AG08396 (cell line): ENCODE results near the gene KLHL7.
A peak's percentile ranks its signal among the peaks of the same experiment; 100 is the strongest.
"Not testable (repeated sequence)": the region's sequence is repeated elsewhere in the genome, so short reads cannot be mapped to it uniquely, and the experiment has no call there.

Experiments used
- DNase-seq: peaks from one replicate; pipeline ENCODE4 v3.0.0; 2012; ENCODE audit warnings: low spot score, mixed read lengths

KLHL7 gene

DNA sequence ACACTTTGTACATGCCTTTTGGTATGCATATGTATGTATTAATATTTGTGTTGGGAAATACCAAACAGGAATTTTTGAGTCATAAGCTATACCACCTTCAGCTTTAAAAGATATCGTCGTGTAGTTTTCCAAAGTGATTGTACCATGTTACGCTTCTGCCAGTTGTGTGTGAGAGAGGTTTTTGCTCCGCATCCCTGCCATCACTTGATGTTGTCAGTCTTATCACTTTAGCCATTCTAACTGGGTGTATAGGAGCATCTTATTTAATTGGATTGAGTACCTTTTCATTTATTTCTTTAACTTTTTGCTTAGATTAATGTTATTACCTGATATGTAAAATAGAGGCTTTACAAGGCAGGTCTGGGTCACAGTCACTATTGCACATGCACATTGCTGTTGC lies 3.4 kb downstream of the KLHL7 start:
- DNase-seq = no peak

DNA sequence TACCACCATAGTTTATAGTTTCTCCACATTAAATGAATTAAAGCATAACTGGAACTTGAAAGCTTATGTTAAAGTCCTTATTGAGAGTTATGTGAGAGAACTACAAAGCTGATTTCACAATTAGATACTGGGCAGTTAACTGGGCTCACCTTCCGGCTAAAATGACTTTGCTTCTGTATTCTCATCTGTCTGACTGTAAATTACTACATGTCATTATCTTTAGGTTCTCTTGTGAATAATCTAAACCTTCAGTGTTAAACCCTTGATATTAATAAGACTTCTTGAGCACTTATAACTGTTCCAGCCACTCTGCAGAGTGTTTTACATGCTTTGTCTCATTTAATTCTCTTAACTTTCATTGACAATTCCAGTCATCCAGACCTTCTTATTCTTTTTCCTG lies 3.9 kb downstream of the KLHL7 start:
- DNase-seq = no peak

DNA sequence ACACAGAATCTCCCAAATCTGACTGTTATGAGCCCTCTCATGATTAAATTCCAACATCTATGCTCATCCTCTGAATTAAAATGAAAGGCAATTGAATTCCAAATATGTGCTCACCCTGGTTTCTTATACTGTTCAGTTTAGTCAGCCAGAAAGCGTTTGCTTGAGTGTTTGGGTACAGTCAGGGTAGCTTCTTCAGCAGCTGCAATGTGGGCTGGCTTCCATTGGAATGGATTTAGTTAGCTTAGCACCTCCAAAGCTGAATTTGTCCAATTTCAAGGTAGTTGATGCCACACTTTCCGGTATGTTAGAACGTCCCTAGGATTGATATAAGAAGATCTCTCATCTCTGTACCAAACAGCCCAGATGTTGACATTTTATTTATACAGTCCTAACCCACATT lies 9.3 kb downstream of the KLHL7 start:
- peak; percentile 46 for DNase-seq

DNA sequence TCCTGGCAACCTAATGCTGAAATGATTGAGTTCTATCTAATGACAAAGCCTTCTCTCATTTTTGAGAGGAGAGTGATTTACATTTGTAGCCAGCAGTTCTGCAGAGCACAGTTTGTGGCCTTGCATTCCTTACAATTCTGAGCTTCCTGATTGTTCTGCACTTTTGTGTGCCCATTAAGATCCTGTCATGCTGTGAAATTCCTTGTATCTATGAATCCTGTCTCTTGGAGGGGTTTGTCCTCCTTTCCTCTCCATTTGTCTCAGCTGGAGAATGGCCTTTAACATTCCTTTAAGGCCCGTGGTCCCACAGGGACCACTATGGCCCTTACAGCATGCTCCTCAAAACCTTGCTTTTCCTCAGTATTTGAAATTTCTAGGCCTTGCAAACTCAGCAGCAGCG lies 10.4 kb downstream of the KLHL7 start:
- DNase-seq = no peak

DNA sequence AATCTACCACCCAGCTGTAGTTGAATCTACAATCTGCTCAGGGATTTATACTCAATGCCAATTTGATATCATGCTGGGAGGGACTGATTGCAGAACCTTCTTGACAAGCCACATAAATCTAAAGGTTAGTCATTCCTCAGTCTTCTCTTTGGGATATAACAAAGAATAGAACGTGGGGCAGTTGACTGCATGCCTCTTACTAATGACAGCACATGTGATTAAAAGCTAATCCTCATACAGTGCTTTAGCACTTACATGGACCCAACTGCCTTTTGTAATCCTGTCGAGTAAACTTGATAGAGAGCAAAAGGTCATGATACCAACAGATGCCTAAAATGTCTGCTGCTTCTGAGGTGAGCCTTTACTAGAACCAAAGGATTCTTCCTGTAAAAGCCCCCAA lies 12.3 kb downstream of the KLHL7 start:
- DNase-seq = no peak

DNA sequence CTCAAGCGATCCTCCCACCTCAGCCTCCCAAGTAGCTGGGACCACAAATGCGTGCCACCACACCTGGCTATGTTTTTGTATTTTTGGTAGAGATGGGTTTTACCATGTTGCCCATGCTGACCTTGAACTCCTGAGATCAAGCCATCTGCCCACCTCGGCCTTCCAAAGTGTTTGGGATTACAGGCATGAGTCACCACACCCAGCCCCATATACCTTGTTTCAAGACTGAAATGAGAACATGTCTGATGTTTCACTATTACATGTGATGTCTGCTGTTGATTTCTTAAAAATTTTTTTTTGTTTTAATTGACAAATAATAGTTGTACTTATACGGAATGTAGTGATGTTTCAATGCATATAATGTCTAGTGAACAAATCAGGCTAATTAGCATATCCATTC lies 14.5 kb downstream of the KLHL7 start:
- no peak for DNase-seq

DNA sequence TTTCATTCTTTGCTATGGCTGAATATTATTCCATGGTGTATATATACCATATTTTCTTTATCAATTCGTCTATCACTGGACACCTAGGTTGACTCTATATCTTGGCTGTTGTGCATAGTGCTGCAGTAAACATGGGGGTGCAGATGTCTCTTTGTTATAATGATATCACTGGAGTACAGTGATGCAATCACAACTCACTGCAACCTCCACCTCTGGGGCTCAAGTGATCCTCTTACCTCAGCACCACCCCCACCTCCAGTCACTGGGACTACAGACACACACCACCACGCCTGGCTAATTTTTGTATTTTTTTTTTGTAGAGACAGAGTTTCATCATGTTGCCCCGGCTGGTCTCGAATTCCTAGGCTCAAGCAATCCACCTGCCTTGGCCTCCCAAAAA lies 15.6 kb downstream of the KLHL7 start:
- no peak for DNase-seq

DNA sequence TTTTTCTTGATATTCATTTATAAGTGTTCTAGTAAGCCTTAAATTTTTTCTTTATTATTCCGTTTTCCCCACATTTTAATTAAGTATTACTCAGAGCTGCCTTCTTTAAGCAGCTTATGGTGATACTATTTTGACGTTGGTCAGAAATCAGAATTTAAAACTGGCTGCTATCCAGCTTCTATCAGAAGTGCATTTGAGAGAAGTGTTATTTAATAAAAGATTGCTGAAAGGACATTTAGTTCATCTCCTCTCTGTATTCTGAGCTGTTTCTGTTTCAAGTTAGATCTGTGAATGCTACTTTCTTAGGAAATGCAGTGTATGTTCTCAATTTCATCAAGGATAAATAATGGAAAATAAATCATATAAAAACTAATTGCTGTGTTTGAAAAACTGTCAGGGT lies 17.4 kb downstream of the KLHL7 start:
- no peak for DNase-seq

DNA sequence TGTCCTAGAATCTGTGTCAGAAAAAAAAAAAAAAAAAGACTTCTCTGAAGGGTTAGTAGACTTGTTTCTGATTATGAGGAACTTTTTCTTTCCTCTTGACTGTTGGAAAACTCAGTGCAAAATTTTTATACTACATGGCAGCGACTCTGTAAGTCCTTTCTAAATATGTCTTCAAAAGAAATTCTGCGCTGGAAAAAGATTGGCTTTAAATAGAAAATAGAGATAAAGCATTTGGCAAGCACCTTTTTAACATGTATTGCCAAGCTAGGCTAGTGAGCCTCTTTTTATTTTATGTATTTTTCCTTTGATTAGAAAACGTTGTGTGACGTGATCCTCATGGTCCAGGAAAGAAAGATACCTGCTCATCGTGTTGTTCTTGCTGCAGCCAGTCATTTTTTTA lies 17.9 kb downstream of the KLHL7 start:
- no peak for DNase-seq

DNA sequence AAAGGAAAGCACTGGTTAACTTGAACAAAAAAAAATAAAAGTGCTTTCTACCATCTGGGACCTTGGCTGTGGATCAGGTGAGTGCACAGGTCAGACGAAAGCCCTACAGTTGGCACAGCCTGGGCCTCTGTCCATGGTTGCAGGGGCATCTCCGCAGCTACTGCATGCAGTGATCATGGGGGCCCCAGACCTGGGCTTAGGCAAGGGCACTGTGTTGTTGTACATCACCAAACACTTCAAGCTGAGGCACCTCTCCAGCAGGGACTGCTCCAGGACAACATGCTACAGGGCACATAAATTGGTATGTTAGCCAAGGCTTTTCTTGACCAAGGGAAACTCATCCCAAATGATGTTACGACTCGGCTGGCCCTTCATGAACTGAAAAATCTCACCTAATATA lies 23.5 kb downstream of the KLHL7 start:
- DNase-seq = no peak

DNA sequence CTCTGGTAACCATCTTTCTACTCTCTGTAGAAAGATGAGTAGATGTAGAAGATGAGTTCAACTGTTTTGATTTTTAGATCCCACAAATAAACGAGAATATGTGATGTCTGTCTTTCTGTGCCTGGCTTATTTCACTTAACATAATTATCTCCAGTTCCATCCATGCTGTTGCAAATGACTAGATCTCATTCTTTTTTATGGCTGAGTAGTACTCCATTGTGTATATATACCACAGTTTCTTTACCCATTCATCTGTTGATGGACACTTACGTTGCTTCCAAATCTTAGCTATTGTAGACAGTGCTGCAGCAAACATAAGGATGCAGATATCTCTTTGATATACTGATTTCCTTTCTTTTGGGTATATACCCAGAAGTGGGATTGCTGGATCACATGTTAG lies 26.2 kb downstream of the KLHL7 start:
- DNase-seq = not testable (repeated sequence)

DNA sequence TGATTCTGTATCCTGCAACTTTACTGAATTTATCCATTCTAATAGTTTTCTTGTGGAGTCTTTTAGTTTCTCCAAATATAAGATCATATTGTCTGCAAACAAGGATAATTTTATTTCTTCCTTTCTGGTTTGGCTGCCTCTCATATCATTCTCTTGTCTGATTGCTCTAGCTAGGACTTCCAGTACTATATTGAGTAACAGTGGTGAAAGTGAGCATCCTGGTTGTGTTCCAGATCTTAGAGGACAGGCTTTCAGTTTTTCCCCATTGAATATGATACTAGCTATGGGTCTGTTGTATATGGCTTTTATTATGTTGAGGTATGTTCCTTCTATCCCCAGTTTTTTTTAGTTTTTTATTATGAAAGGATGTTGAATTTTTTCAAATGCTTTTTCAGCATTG lies 28.2 kb downstream of the KLHL7 start:
- no peak for DNase-seq

DNA sequence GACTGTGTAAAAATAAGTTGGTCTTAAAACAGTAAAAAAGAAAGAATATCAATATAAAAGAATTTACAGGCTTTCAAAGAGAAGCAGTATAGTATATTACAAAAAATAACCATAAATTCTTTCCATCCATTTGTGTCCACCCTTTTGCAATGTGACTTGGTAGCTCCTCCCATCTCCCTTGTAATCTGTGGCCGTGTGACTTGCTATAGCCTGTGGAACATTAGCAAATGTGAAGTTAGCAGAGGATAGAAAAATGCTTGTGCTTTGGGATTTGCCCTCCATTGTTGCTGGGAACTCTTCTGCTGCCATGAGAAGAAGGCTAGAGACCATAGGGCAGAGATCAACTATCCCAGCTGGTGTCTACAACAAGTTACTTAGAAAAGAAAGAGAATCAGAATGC lies 30.2 kb downstream of the KLHL7 start:
- no peak for DNase-seq

DNA sequence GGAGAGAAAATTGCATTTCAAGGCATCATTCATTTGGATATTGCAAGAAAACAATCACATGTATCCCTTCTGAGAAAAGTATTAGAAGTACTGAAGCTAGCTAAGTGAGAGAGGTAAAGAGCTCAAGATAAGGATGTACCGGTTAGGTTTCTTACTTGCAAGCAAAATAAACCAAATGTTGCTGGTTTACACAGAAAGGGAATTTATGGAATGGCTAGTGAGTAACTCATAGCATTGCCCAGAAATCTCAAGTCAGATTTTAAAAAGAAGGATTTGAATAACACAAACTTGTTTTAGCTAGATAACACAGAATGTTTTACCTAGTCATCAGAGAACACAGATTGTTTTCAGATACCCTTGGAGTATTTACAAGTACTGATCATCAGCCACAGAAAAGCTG lies 30.6 kb downstream of the KLHL7 start:
- DNase-seq = no peak

DNA sequence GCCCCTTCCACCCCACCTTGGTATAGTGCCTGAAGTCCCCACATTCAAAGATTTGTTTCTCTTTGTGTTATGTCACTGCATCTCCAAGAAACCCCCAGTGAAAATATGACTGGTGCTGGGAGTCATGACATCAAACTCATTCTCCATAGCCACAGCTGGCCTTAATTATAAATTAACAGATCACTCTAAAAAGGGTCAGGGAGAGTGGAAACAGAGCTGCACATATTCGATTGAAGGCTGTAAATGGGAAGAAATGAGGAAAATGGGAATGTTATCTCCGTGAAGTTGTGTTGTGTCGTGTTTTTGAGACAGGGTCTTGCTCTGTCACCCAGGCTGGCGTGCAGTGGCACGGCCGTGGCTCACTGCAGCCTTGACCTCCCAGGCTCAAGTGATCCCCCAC lies 52.1 kb downstream of the KLHL7 start:
- no peak for DNase-seq

DNA sequence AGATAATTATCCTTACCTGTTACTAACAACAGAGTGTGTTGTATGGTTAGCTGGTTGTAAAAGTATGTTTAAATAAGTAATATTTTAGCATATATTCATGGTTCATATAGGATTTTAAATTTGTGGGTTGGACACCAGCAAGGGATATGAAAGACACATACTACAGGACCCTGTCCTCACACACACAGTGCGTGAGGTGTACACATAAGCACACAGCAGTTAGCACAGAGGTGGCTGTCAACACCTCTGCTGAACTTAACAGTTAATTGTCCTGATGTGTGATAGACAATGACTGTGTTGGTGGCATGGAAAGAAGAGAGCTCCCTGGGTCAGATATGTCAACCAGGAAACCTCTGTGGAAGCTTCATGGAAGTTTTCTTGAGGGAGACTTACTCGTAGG lies 53.0 kb downstream of the KLHL7 start:
- DNase-seq = no peak

DNA sequence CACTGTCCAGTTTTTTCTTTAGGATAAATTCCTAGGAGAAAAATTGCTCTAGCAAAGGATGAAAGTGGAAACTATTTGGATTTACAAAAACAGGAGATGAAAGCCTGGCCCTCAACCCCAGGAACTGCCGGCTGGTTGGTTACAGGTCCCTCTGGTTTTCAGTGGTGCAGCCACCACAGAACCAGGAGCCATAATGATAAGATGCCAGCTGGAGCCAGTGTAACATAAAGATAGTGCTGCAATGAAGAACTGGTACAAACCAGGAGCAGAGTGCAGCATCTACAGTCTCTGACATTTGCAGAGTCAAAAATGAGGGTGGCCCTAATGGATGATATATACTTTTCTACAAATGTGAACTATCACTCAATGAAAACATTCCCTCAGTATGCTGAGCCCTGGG lies 55.9 kb downstream of the KLHL7 start:
- no peak for DNase-seq

DNA sequence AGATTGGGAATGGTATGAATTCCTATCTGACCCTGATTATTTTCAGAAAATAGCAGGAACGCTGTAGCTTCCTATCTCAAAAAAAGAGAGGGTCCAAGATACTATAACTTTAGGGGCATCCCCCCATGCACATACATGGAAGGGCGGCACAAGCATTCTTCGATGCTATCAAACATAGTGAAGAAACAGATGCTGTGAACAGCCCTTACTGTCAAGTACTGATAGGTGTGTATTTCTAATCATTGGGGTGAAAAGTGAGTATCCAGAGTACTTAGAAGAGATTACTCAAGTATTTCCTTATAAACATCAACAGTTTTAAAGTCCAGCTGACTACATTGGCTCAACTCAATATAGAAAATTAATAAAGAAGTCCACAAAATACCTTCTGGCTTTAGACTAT lies 59.3 kb downstream of the KLHL7 start:
- no peak for DNase-seq

DNA sequence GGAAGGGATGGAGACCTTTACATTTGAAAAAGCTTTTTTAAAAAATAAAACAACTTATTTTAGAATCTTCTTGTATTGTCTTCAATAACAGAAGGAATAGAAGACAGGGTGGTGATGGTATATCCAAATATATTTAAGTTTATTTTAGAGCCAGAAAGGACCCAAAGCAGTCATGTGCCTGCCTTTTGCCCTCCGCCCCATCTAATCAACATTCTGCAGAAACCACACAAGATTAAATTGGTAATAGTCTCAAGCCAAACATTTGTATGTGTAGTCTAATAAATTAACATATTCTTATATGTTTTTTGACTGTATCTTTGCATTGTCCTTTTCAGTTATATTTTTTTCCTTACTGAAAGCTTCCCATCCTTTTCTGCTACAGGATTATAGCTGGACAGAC lies 59.7 kb downstream of the KLHL7 start:
- no peak for DNase-seq

DNA sequence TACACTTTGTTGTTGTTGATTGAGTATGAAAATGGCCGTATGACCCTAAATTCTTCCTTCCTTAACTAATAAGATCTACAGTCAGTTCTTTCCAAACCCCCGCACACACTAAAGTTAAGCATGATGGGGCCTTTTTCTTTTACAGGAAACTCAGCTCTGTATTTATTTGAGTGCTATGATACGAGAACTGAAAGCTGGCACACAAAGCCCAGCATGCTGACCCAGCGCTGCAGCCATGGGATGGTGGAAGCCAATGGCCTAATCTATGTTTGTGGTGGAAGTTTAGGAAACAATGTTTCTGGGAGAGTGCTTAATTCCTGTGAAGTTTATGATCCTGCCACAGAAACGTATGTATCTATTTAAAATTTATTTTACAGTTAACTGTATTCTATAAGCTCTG lies 62.1 kb downstream of the KLHL7 start:
- no peak for DNase-seq

DNA sequence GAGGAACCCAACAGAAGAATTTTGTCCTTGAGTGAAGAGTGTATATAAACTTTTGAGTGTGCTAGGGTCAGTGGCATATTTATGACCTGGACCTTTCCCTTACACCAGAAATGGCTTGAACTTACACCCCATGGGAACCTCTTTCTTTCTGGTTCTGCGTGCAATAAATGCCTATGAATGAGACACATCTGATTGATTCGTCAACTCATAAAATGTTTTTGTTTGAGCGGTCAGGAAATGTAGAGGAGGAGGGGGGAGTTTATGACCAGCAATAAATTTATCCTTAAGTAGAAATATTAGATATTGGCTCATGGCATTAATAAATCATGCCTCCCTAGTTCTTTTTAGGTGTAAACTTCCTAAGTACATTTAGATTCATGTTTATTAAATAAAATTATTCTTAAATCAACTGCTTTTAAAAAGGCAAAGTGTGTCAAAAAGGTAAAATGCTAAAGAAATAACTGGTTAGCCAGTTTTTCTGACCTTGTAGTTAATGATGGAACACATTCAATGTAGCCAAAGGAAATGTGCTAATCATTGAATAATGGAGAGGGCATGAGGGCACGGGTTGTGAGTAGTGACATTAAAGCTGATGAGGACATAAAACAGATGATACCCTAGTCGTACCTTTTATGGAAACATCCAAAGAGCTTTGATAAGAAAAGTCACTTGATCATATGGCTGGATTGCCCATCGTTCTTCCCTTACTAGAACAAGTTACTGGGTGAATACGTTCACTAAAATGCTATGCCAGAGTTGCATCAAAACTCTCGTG lies 62.7 kb downstream of the KLHL7 start:
- no peak for DNase-seq

DNA sequence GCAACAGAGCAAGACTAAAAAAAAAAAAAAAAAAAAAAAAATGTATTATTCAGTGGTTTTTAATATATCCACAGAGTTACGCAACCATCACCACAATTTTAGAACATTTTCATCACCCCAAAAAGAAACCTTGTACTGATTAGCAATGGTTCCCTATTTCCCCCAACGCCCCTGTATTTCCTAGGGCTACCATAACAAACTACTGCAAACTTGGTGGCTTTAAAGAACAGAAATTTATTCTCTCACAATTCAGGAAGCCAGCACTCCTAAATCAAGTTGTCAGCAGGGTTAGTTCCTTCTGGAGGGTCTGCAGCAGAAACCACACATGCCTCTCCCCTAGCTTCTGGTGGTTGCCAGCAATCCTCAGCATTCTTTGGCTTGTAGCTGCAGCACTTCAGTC lies 70.4 kb downstream of the KLHL7 start:
- no peak for DNase-seq

DNA sequence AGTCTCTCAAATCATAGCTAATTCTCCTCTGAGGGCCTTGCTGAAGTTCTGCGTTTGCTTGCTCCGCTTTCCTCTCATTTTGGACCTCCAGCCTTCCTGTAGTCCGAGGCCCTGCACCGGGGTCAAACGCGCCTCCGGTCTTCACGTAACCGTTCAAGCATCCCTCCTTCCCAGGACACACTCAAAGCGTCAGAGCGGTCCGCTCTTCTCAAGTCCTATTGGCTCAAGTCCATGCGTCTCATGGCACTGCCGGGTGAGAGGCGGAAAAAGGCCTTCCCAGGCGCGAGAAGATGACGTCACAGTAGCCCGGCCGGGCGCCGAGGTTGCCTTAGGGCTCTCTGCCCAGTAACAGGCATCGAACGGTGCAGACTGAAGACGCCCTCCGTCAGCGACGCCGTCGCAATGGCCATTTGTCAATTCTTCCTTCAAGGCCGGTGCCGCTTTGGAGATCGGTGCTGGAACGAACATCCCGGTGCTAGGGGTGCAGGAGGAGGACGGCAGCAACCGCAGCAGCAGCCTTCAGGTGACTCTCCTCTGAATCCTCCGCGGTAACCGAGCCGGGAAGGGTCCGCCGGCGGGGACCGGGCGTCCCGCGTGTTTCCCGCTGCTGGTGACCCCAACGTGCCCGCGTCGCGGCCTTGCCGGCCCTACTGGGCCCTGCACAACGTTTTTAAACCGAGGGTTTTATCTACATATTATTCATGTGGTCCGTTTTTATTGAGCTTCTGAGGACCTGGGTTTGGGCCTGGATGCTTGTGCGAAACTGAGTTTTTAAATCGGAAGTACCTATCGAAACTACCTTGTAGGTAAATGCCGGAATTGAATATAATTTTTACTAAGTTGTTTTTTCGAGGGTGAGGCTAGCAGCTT lies 76.3 kb downstream of the KLHL7 start, which contains the start of gene NUP42:
TSS of gene NUP42 (plus strand) at position 365 of the 870 bp plus-strand sequence. CDS start at position 403, 38 bp downstream.
- DNase-seq = peak; percentile 95
